ENCODE measurements around the gene MS4A5. TPM values are rescaled to one million over a fixed set of nuclear protein-coding genes. Genes with fewer than 3 reads are reported as not detected.

The MS4A5 gene, protein sequence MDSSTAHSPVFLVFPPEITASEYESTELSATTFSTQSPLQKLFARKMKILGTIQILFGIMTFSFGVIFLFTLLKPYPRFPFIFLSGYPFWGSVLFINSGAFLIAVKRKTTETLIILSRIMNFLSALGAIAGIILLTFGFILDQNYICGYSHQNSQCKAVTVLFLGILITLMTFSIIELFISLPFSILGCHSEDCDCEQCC
- total RNA-seq = not detected in 2 replicates
- not detected in 2 replicates for polyA plus RNA-seq
- polyA plus RNA-seq (2011; cell fraction: cytosol; rRNA removed) = not detected in 2 replicates
- polyA plus RNA-seq (2011; cell fraction: nucleus; rRNA removed) = not detected in 2 replicates
- not detected in 2 replicates for polyA plus RNA-seq (2012)
- polyA minus RNA-seq = not detected in 2 replicates
- not detected for polyA minus RNA-seq (2011; cell fraction: cytosol; rRNA and poly(A)+ RNA removed)
- not detected in 2 replicates for polyA minus RNA-seq (2011; cell fraction: nucleus; rRNA and poly(A)+ RNA removed)
- percentile 6 among the genes with signal in this experiment for Bru-seq, nascent RNA
- BruChase-seq, experiment 1, labeled RNA remaining after a 6-hour chase = percentile 5 among the genes with signal in this experiment
- BruChase-seq, experiment 2, labeled RNA remaining after a 2-hour chase = percentile 5 among the genes with signal in this experiment
- long read RNA-seq = 0 reads

DNA sequence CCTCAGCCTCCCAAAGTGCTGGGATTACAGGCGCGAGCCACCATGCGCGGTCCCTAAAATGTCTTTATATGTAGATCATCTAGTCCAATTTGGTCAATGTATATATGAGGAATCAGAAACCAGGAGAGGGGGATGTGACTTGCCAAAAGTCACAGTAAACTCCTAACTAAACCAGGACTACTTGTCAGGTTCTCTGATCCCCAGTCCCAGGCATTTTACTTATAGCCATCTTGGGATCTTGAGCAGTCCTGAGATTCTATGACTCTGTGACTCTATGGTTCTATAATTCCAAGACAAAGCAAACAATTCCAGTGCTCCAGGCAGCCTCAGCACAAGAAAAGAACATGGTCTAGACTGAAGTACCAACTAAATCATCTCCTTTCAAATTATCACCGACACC lies at the start of gene MS4A5:
MS4A5 (plus strand) TSS at position 301 of the 400 bp plus-strand sequence. CDS start 103 bp downstream, outside the sequence.
- dilution Hi-C loops (cut with MboI; ENCODE audit: extremely low pct_ligation_motif_present, low sequenced_read_pairs) = no loop called here
- DNase-seq (ENCODE audit: low read depth, low spot score) = no peak
- no TSS peak for BruUV-seq (replicated peaks)

More for the DNA sequence above, at the start of gene MS4A5:
- H3K4me1 ChIP-seq (ENCODE audit: control insufficient read depth, extremely low read depth, insufficient read depth, low read length) = no peaks in the 10 kb centered on the region
- ChIA-PET POLR2A (no interaction called here), CTCF (no interaction called here)
- H2AFZ ChIP-seq (ENCODE audit: low read depth, low read length) = no peak within 1 kb of the TSS
- no peak within 1 kb of the TSS for H3K9ac ChIP-seq (replicated peaks; ENCODE audit: extremely low read depth, insufficient read depth, low read length)
- no peak for FAIRE-seq
- intact Hi-C loops (cut with micrococcal nuclease) = no loop called here
- H3K27me3 ChIP-seq (ENCODE audit: control insufficient read depth in 2 of 2, insufficient read depth in 2 of 2, low read length in 2 of 2) = no peaks in the 10 kb centered on the region
- TF ChIP-seq JUN (IDR thresholded peaks at IDR 0.05; ENCODE audit: borderline replicate concordance, insufficient read depth, insufficient read length, low read depth) (no peak), MYC (IDR thresholded peaks at IDR 0.05; ENCODE audit: low read depth, low read length) (no peak), POLR2AphosphoS5 (IDR thresholded peaks at IDR 0.05; ENCODE audit: insufficient read depth, low read depth, low read length) (no peak), POLR2A (IDR thresholded peaks at IDR 0.05; ENCODE audit: low read depth, low read length) (no peak), FOS (IDR thresholded peaks at IDR 0.05; ENCODE audit: borderline replicate concordance, insufficient read depth, low read length) (no peak), GATA2 (IDR thresholded peaks at IDR 0.05; ENCODE audit: insufficient read depth, insufficient read length, low read depth, low read length) (no peak), EZH2 (IDR thresholded peaks at IDR 0.05; ENCODE audit: borderline replicate concordance, low read depth, low read length, severe bottlenecking) (no peak)
- TF ChIP-seq, protein P1, sequence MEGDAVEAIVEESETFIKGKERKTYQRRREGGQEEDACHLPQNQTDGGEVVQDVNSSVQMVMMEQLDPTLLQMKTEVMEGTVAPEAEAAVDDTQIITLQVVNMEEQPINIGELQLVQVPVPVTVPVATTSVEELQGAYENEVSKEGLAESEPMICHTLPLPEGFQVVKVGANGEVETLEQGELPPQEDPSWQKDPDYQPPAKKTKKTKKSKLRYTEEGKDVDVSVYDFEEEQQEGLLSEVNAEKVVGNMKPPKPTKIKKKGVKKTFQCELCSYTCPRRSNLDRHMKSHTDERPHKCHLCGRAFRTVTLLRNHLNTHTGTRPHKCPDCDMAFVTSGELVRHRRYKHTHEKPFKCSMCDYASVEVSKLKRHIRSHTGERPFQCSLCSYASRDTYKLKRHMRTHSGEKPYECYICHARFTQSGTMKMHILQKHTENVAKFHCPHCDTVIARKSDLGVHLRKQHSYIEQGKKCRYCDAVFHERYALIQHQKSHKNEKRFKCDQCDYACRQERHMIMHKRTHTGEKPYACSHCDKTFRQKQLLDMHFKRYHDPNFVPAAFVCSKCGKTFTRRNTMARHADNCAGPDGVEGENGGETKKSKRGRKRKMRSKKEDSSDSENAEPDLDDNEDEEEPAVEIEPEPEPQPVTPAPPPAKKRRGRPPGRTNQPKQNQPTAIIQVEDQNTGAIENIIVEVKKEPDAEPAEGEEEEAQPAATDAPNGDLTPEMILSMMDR (IDR thresholded peaks at IDR 0.05; ENCODE audit: extremely low read depth in 1 of 2, insufficient read depth in 1 of 2, low read depth in 1 of 2, low read length in 2 of 2) = no peak
- TF ChIP-seq, protein P2, sequence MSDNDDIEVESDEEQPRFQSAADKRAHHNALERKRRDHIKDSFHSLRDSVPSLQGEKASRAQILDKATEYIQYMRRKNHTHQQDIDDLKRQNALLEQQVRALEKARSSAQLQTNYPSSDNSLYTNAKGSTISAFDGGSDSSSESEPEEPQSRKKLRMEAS (IDR thresholded peaks at IDR 0.05; ENCODE audit: insufficient read depth, insufficient read length) = no peak
- H3K36me3 ChIP-seq (ENCODE audit: control insufficient read depth in 2 of 2, extremely low read depth in 1 of 2, insufficient read depth in 2 of 2, low read length in 2 of 2) = no peaks in the 10 kb centered on the region
- no peaks in the 10 kb centered on the region for H3K79me2 ChIP-seq (ENCODE audit: control insufficient read depth, insufficient read depth, low read length)
- no peak within 1 kb of the TSS for H3K4me2 ChIP-seq (ENCODE audit: insufficient read depth, low read length)
- H3K9me3 ChIP-seq (replicated peaks; ENCODE audit: control insufficient read depth, insufficient read depth, low read length) = no peaks in the 10 kb centered on the region
- no peak within 1 kb of the TSS for H3K4me3 ChIP-seq (replicated peaks in 1 of 3; ENCODE audit: insufficient read depth in 1 of 3, low read depth in 1 of 3, low read length in 3 of 3)
- H3K27ac ChIP-seq (ENCODE audit: insufficient read depth, low read depth, low read length) = no peak within 1 kb of the TSS
- no peaks in the 10 kb centered on the region for H4K20me1 ChIP-seq (replicated peaks; ENCODE audit: control insufficient read depth, extremely low read depth, insufficient read depth, low read length)
- no peaks in the 10 kb centered on the region for H3K9me1 ChIP-seq (replicated peaks; ENCODE audit: control insufficient read depth, extremely low read depth, insufficient read depth, low read length)

All from endothelial cell of umbilical vein (primary cell).